Natural killer cell (primary cell): ENCODE results near the gene ADAM19. TPM values are rescaled to one million over a fixed set of nuclear protein-coding genes. Genes with fewer than 3 reads are reported as not detected.

Source experiments
- ATAC-seq, 3 donors: fragments of 150-1000 bp in 2 of 3; fragments of 200-7000 bp in 1 of 3; cut with Tn5 transposase; 1 replicate in 1 of 3; 2 replicates in 2 of 3; pipeline ENCODE4 v1.10.0; 2021; ENCODE audit warnings: mild to moderate bottlenecking in 2 of 3, moderate library complexity in 2 of 3
- DNase-seq, 2 donors: peaks; one replicate each; pipeline versions ENCODE4 v3.0.0 to v3.0.0-alpha.2; 2013 to 2021; ENCODE audit warnings: mixed read lengths in 1 of 2
- H3K27ac ChIP-seq: one replicate; pipeline ENCODE4 v1.5.1; 2013; ENCODE audit warnings: mild to moderate bottlenecking, low read length
- H3K27me3 ChIP-seq: one replicate; pipeline ENCODE4 v1.6.1; 2013; ENCODE audit warnings: low read length; ENCODE audit not compliant: control insufficient read depth, insufficient read depth
- H3K36me3 ChIP-seq: one replicate; pipeline ENCODE4 v1.6.1; 2013; ENCODE audit warnings: low read length; ENCODE audit not compliant: control insufficient read depth, insufficient read depth
- H3K4me1 ChIP-seq: one replicate; pipeline ENCODE4 v1.6.1; 2013; ENCODE audit warnings: low read length; ENCODE audit not compliant: control insufficient read depth, insufficient read depth
- H3K4me3 ChIP-seq: one replicate; pipeline ENCODE4 v1.5.1; 2013; ENCODE audit warnings: low read length
- H3K9me3 ChIP-seq: one replicate; pipeline ENCODE4 v1.6.1; 2013; ENCODE audit warnings: low read length; ENCODE audit not compliant: control insufficient read depth, insufficient read depth
- H3K27ac Mint-ChIP-seq, 2 donors: one replicate each; pipeline ENCODE4 v1.8.0; 2022; ENCODE audit warnings: mild to moderate bottlenecking in 2 of 2, mixed read lengths in 2 of 2, moderate library complexity in 1 of 2
- H3K27me3 Mint-ChIP-seq, 2 donors: one replicate each; pipeline ENCODE4 v1.8.0; 2022; ENCODE audit warnings: low read depth in 2 of 2, mixed read lengths in 2 of 2
- H3K36me3 Mint-ChIP-seq: one replicate; pipeline ENCODE4 v1.8.0; 2022; ENCODE audit warnings: mixed read lengths
- H3K4me1 Mint-ChIP-seq, 2 donors: one replicate each; pipeline ENCODE4 v1.8.0; 2022; ENCODE audit warnings: mixed read lengths in 2 of 2
- H3K4me3 Mint-ChIP-seq: one replicate; pipeline ENCODE4 v1.8.0; 2022; ENCODE audit warnings: mild to moderate bottlenecking, moderate library complexity, mixed read lengths
- H3K9me3 Mint-ChIP-seq, 2 donors: one replicate each; pipeline ENCODE4 v1.8.0; 2022; ENCODE audit warnings: mixed read lengths in 2 of 2
- WGBS: methylation state at CpG from one replicate; pipeline ENCODE4 v1.1.7; 2013; ENCODE audit warnings: missing lambda C conversion rate; ENCODE audit not compliant: insufficient coverage; 5-methylcytosine and 5-hydroxymethylcytosine counted together
- intact Hi-C: fragments of 100-400 bp; cut with micrococcal nuclease; formaldehyde crosslinking; loops from one replicate; pipeline ENCODE4 v1.14.2; 2022
- total RNA-seq, 4 donors: library from RNA; stranded (reverse); fragments of 120-200 nt in 1 of 4; gene quantifications; one replicate each; pipeline versions ENCODE4 v1.2.3 to v1.2.4, GENCODE V29; 2013 to 2022
- TF ChIP-seq, protein P1 (sequence below): fragments of 200-600 bp; IDR thresholded peaks from one replicate; pipeline ENCODE4 v1.8.0; 2022; ENCODE audit warnings: antibody characterized with exemption

ADAM19 gene
- total RNA-seq, 3 donors from 2014 or later (not counting 1 experiment from before 2014, with no cell fraction given): 1.2 to 28.0 (median 4.7) TPM

DNA sequence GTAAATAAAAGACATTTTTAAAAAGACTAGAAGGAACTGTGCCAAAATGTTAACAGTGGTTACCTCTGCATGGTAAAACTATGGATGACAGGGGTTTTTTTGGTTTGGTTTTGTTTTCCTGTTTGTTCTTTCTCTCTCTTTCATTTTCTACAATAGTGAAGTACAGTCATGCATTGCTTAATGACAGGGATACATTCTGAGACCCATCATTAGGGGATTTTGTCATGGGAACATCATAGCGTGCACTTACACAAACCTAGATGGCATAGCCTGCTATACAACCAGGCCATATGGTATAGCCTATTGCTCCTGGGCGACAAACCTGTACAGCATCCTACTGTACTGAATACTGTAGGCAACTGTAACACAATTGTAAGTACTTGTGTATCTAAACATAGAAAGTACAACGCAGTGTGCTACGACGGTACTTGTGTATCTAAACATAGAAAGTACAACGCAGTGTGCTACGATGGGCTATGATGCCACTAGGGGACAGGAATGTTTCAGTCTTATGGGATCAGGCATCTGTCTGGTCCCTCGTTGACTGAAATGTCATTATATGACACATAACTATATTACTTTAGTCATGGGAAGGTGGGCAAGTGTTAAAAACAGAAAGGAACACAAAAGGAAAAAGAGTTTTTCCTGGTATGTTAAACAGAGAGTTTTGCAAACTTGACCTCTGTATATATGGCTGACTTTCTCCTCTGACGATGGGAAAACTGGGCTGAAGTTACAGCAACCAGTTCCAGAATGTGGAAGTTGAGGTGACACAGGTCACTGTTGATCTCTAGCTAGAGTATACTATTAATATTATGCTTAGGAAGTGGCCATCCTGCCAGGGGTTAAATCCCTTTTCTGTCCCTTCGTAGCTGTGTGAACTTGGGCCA, 7.4 kb upstream of the ADAM19 start:
- H3K27ac ChIP-seq: no peak overlapping the region
- Mint-ChIP-seq H3K27ac (no peak overlapping the region), H3K36me3 (no peaks in the 10 kb centered on the region), H3K4me3 (no peak overlapping the region), H3K27me3 (no peaks in the 10 kb centered on the region), H3K9me3 (no peaks in the 10 kb centered on the region), H3K4me1 (no peaks in the 10 kb centered on the region)
- peak in 1 of 2 donors; percentile 29 for DNase-seq
- 79% methylated on average over 9 of the region's 10 CpGs for WGBS
- no peaks in the 10 kb centered on the region for H3K36me3 ChIP-seq
- H3K4me1 ChIP-seq: no peaks in the 10 kb centered on the region
- no peaks in the 10 kb centered on the region for H3K27me3 ChIP-seq
- no peak for ATAC-seq
- H3K4me3 ChIP-seq: no peak overlapping the region
- TF ChIP-seq, protein P1, sequence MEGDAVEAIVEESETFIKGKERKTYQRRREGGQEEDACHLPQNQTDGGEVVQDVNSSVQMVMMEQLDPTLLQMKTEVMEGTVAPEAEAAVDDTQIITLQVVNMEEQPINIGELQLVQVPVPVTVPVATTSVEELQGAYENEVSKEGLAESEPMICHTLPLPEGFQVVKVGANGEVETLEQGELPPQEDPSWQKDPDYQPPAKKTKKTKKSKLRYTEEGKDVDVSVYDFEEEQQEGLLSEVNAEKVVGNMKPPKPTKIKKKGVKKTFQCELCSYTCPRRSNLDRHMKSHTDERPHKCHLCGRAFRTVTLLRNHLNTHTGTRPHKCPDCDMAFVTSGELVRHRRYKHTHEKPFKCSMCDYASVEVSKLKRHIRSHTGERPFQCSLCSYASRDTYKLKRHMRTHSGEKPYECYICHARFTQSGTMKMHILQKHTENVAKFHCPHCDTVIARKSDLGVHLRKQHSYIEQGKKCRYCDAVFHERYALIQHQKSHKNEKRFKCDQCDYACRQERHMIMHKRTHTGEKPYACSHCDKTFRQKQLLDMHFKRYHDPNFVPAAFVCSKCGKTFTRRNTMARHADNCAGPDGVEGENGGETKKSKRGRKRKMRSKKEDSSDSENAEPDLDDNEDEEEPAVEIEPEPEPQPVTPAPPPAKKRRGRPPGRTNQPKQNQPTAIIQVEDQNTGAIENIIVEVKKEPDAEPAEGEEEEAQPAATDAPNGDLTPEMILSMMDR: no peak
- H3K9me3 ChIP-seq: no peaks in the 10 kb centered on the region
- intact Hi-C loops: no loop called here

- intact Hi-C loops: no loop called here
- Mint-ChIP-seq H3K4me3 (no peak overlapping the region), H3K27me3 (peaks cover 0 to 4% of the 10 kb centered on the region in 2 donors), H3K9me3 (no peaks in the 10 kb centered on the region), H3K36me3 (no peaks in the 10 kb centered on the region), H3K27ac (no peak overlapping the region), H3K4me1 (no peaks in the 10 kb centered on the region)
- H3K27ac ChIP-seq: no peak overlapping the region
- no peaks in the 10 kb centered on the region for H3K9me3 ChIP-seq
- ATAC-seq (no peak), DNase-seq (no peak)
- H3K27me3 ChIP-seq: no peaks in the 10 kb centered on the region
- TF ChIP-seq, protein P1: no peak
- no peaks in the 10 kb centered on the region for H3K4me1 ChIP-seq
- H3K36me3 ChIP-seq: no peaks in the 10 kb centered on the region
- no peak overlapping the region for H3K4me3 ChIP-seq
- 92% methylated on average over 5 of the region's 5 CpGs for WGBS
These were observed 6.3 kb upstream of the ADAM19 start for GRCh38 chr5:157581901-157582300.

GRCh38 chr5:157578079-157578780, 2.7 kb upstream of the ADAM19 start:
- Histone ChIP-seq H3K9me3 (no peaks in the 10 kb centered on the region), H3K4me1 (peaks cover 18% of the 10 kb centered on the region), H3K27ac (no peak overlapping the region), H3K36me3 (no peaks in the 10 kb centered on the region), H3K4me3 (no peak overlapping the region), H3K27me3 (peaks cover 18% of the 10 kb centered on the region)
- TF ChIP-seq, protein P1: no peak
- H3K36me3 Mint-ChIP-seq: no peaks in the 10 kb centered on the region
- no peak overlapping the region for H3K27ac Mint-ChIP-seq
- H3K4me1 Mint-ChIP-seq: peaks cover 11 to 12% of the 10 kb centered on the region in 2 donors
- peaks cover 21 to 22% of the 10 kb centered on the region in 2 donors for H3K27me3 Mint-ChIP-seq
- WGBS: 94% methylated on average over 4 of the region's 6 CpGs
- H3K9me3 Mint-ChIP-seq: no peaks in the 10 kb centered on the region
- H3K4me3 Mint-ChIP-seq: no peak overlapping the region
- intact Hi-C loops: no loop called here
- DNase-seq: no peak
- ATAC-seq: no peak
